GM12892 (cell line): ENCODE data around the gene MDM4.

Source experiments
- POLR2A ChIP-seq: IDR thresholded peaks from 2 replicates; pipeline ENCODE4 v1.6.1; 2011; ENCODE audit warnings: low read depth, low read length, control low read depth
- POLR2AphosphoS5 ChIP-seq: IDR thresholded peaks from 2 replicates; pipeline ENCODE4 v1.6.1; 2011; ENCODE audit warnings: low read depth, low read length, control low read depth
- TAF1 ChIP-seq: IDR thresholded peaks from 2 replicates; pipeline ENCODE4 v1.6.1; 2011; ENCODE audit warnings: low read depth, mild to moderate bottlenecking, control low read depth, low read length, borderline replicate concordance

DNA sequence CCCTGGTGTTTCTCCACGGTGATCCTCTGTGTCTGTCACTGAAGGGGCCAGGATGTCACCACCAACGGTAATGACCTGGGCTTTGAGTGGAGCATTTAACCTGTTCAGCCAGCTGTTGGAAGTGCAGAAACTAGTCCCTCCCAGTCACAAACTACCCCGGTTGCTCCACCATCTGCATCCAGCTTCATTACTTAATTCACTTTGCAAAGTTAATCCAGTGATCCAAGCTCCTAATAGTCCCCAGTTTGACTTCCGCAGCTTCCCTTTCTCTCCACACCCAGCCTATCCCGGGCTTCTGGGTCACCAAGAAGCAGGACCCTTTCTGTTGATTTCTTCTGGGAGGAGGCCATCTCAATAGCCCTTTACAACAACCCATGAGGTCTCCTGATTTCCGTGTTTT, 63.5 kb downstream of the MDM4 start:
- TF ChIP-seq POLR2A: no peak
- TF ChIP-seq POLR2AphosphoS5: no peak
- no peak for TF ChIP-seq TAF1
